H54 (cell line): ENCODE measurements around the gene SDK1.
"Not testable (repeated sequence)": the region's sequence is repeated elsewhere in the genome, so short reads cannot be mapped to it uniquely, and the experiment has no call there.

Experiments used
- DNase-seq: peaks from one replicate; pipeline ENCODE4 v3.0.0; 2011; ENCODE audit warnings: low spot score, mixed read lengths; ENCODE audit not compliant: insufficient read length
- FAIRE-seq: peaks from 3 replicates; lab custom pipeline; 2011; peaks lifted over from hg19 to GRCh38; lab: Jason Lieb, UNC
- POLR2A ChIP-seq: IDR thresholded peaks from 2 replicates; pipeline ENCODE4 v1.6.1; 2011; ENCODE audit warnings: low read depth, mild to moderate bottlenecking, low read length

Gene SDK1

DNA sequence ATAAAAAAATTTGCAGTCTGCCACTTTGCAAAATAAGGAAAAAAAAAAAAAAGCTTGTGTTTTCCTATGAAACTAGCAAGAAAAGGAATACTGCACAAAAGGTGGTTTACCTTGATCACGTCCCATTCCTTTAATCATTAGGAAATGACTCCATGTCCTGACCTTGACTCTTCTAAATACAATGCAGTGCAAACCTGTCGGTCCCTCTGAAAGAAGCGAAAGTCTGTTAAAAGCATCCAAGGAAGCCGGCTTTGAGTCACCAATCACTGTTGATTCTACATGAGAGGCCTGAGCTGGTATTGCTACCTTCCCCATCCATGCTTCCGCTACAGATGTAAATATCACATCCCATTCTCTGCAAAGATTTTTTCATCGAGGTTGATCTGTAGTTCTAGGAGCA lies 652.1 kb downstream of the SDK1 start:
- no peak for TF ChIP-seq POLR2A
- DNase-seq, result no peak
- FAIRE-seq, result no peak

DNA sequence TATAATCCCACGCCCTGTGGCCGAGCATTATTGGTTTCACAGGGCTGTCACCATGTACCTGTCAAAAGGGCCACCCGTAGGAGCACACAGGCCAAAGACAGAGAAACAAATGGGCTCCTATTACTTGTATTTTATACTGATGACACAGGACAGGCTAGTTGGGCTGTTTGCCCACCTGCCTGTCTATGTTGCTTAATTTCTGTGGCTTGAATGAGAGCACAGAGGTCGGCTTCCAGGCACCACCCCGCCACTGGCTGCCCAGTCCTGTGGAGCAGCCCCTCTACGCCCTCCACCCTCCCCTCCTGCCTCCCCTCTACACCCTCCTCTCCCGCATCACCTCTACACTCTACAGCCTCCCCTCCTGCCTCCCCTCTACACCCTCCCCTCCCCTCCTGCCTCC lies 652.9 kb downstream of the SDK1 start:
- TF ChIP-seq POLR2A, result no peak
- FAIRE-seq, result no peak
- DNase-seq, result no peak

- no peak for FAIRE-seq
- TF ChIP-seq POLR2A, result no peak
- no peak for DNase-seq
Observed at GRCh38 chr7:3955026-3955425, 654.0 kb downstream of the SDK1 start.

DNA sequence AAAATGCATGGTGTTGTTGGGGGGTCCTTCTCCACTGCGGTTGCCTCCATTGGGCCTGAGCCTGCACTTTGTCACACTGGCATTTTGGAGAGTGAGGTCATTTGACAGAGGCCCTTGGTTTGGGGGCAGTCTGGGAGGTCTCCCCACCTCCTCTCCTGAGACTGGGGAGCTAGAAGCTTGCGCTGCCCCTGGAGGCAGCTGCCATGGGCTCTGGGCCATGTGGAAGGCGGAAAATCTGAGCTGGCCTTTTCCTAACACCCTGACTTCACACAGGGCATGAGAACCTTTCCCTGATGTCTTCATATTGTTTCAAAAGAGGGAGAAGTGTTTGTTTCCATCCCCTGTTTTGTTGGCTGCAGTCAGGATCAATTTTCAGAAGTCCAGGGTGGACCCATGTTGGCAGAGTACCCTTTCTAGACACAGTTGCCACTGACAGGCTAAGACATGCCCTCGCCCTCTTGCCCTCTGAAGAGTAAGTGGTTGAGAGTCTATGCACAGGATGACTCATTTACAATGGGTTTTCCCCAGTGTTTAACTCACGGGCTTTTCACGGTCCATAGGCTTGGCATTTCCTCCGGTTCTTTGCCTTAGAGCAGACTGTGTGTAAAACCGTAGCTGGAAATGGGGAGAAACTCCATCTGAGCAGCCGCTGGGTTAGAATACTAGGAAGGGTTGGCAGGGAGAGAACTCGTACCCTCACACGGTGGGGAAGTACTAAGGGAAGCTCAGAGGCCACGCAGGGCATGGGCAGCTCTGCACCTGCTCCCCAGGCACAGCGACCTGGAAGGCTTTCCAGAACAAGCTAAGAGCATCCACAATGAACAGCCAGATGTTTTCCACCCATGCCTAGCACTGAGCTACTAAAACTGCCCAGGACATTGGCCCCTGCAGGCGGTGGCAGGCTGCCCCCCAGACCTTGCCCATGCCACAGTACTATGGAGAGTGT lies 655.0 kb downstream of the SDK1 start:
- no peak for TF ChIP-seq POLR2A
- DNase-seq (peak; percentile 83), FAIRE-seq (peak; percentile 64)

DNA sequence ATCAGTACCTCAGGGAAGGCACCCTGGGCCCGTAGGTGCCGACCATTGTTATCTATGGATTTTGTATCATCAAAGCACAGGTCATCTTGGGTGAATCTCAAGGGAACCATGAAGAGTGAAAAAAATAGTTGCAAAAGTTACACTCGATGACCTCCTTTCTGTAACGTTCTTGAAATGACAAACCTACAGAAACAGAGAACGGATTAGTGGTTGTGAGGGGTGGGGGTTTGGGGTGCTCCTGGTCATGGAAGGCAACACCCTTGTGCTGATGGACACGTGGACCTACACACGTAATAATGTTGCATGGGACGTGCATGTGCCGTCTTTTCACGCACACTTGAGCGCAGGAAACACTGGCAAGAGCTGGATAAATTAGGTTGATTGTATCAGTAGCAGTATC lies 655.9 kb downstream of the SDK1 start:
- DNase-seq, result no peak
- no peak for FAIRE-seq
- no peak for TF ChIP-seq POLR2A

DNA sequence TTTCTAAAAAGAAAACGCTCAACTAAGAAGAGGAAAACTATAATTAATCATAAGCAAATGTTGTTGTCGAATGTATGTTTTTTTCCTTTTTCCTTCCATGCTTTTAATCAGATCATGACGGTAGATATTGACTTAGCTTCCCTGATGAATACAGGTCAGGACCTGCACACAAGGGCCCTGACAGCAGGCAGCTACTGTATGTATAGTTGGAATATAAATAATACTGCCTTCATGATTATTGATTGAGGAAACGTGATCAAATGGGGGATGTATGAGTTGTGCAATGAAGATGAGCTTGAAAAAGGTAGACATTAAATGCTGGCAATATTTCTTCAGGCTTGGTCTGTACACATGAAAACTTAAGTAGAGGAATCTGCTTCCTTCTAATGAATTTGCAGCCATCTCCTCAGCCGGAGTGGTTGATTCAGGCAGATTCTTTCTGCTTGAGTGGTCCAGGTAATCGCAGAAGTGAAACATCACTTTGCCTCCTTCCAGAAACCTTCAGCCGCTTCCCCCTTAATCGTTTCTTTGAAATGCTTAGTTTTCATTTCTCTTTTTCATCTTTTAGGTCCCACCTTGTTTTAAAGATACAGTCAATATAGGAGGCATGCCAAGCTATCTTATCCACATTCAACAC lies 656.5 kb downstream of the SDK1 start:
- FAIRE-seq (no peak), DNase-seq (no peak)
- no peak for TF ChIP-seq POLR2A

DNA sequence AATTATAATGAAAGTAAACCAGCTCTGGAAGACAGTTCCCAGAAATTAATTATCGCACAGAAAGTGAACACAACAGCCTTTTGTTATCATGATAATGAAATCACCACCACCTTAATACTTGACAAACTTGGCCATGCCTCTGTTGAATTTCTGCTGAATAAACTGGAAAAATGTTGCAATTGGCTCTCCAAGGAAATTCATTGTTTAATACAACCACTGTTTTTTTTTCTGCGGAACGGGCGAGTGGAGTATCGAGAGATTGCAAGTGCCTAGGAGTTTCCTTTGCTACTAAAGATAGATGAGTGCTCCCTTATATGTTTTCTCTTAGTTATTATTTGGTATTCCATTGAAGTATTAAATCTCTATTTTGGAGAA lies 657.0 kb downstream of the SDK1 start:
- TF ChIP-seq POLR2A, result no peak
- no peak for DNase-seq
- no peak for FAIRE-seq

GRCh38 chr7:3959364-3959763 lies 658.3 kb downstream of the SDK1 start:
- TF ChIP-seq POLR2A, result no peak
- no peak for FAIRE-seq
- DNase-seq, result no peak

DNA sequence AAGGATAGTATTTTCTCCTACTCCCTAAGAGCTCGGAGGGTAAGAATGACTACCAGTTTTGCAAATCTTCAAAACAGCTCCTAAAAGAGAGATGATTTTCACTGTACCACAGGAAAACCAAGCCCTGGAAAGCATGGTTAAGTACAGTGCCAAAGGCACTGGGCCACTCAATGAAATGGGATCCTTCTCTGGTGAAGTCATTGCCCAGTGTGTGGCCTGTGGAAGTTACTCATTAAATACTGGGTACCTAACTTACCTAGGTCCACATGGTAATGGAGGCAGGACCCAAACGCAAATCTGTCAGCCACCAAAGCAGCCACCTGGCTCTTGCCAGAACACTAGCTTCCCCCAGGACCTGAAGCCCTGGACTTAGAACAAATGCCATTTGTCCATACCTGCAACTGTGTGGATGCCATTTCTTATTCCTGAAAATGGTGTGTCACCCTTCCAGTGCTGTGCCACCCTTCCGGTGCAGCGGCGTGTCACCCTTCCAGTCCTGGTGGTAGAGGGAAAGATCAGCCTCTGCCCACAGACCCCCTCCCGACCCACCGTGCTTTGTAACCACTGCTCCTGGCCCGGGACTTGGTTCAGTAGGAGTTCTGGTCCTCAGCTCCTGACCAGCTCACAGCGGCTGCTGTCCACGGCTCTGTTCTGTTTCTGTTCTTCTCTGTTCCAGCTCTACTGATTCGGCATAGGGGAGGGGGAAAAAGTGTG lies 659.2 kb downstream of the SDK1 start:
- FAIRE-seq (no peak), DNase-seq (no peak)
- no peak for TF ChIP-seq POLR2A

- FAIRE-seq (no peak), DNase-seq (no peak)
Observed at GRCh38 chr7:3960942-3961341, 659.9 kb downstream of the SDK1 start.

GRCh38 chr7:3961857-3962503 lies 660.9 kb downstream of the SDK1 start:
- FAIRE-seq (no peak), DNase-seq (no peak)
- TF ChIP-seq POLR2A, result no peak

More at GRCh38 chr7:3960942-3961341, 659.9 kb downstream of the SDK1 start:
- TF ChIP-seq POLR2A, result no peak

GRCh38 chr7:3963768-3964167 lies 662.7 kb downstream of the SDK1 start:
- not testable (repeated sequence) for FAIRE-seq, DNase-seq

DNA sequence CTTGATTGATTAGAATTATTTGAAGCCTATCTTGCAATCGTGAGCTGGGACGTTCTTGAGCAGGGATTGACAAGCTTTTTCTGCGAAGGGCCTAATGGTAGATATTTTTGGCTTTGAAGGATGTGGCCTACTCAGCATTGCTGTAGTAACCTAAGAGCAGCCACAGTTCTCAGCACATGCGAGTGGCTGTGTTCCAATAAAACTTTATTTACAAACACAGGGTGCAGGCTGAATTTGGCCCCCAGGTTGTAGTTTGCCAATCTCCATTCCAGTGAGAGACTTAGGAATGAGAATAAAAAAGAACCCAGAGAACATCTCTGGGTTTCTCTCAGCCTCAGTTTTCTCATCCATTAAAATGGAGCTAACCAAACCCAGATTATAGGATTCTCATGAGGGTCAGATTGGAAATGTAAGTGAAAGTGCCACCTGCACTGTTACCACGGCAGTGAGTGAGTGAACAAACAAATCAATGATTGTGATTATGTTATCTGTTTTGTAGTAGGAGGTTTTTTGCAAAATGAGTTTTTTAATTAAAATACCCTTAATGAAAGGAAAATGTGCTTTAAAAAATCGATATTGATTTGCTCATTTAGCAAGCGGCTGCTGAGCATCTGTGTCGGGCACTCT lies 664.0 kb downstream of the SDK1 start:
- TF ChIP-seq POLR2A, result no peak
- DNase-seq, result no peak
- FAIRE-seq, result no peak
